Stimulated activated CD4-positive, alpha-beta T cell treated with anti-CD3 and anti-CD28 coated beads, Interleukin-15, amount 100 ng/mL, for 1 hour (primary cell): ENCODE data around the gene FHOD3.
"Not testable (repeated sequence)": the region's sequence is repeated elsewhere in the genome, so short reads cannot be mapped to it uniquely, and the experiment has no call there.

Source experiments
- DNase-seq, 2 donors: peaks; one replicate each; pipeline ENCODE4 v3.0.0-alpha.2; 2020; ENCODE audit warnings: low read depth in 1 of 2, low spot score in 1 of 2

Gene FHOD3

GRCh38 chr18:36762965-36763364 lies 465.5 kb downstream of the FHOD3 start:
- not testable (repeated sequence) for DNase-seq

GRCh38 chr18:36766836-36767235 lies 469.3 kb downstream of the FHOD3 start:
- DNase-seq, result no peak

- no peak for DNase-seq
Measured at GRCh38 chr18:36769172-36769571, 471.7 kb downstream of the FHOD3 start.

GRCh38 chr18:36769611-36770314 lies 472.2 kb downstream of the FHOD3 start:
- DNase-seq, result no peak

- no peak for DNase-seq
Measured at GRCh38 chr18:36770315-36770946, 472.9 kb downstream of the FHOD3 start.

GRCh38 chr18:36771245-36771644 lies 473.7 kb downstream of the FHOD3 start:
- DNase-seq, result no peak

GRCh38 chr18:36772241-36772723 lies 474.8 kb downstream of the FHOD3 start:
- no peak for DNase-seq

- no peak for DNase-seq
Measured at GRCh38 chr18:36775396-36775795, 477.9 kb downstream of the FHOD3 start.

- DNase-seq, result no peak
Measured at GRCh38 chr18:36776650-36777049, 479.1 kb downstream of the FHOD3 start.

GRCh38 chr18:36777566-36777965 lies 480.1 kb downstream of the FHOD3 start:
- DNase-seq, result no peak

GRCh38 chr18:36780748-36781147 lies 483.2 kb downstream of the FHOD3 start:
- DNase-seq, result no peak

GRCh38 chr18:36782710-36783109 lies 485.2 kb downstream of the FHOD3 start:
- DNase-seq, result no peak

- no peak for DNase-seq
Measured at GRCh38 chr18:36783792-36784191, 486.3 kb downstream of the FHOD3 start.

GRCh38 chr18:36786686-36787085 lies 489.2 kb downstream of the FHOD3 start:
- no peak for DNase-seq

GRCh38 chr18:36792634-36793283 lies 495.2 kb downstream of the FHOD3 start:
- DNase-seq, result no peak

GRCh38 chr18:36798738-36799473 lies 501.4 kb downstream of the FHOD3 start:
- no peak for DNase-seq

- DNase-seq, result no peak
Measured at GRCh38 chr18:36805105-36805504, 507.6 kb downstream of the FHOD3 start.

GRCh38 chr18:36808681-36809080 lies 511.2 kb downstream of the FHOD3 start:
- DNase-seq, result no peak

GRCh38 chr18:36809590-36810381 lies 512.3 kb downstream of the FHOD3 start:
- DNase-seq, result no peak

GRCh38 chr18:36811430-36811829 lies 513.9 kb downstream of the FHOD3 start:
- no peak for DNase-seq

GRCh38 chr18:36811955-36812354 lies 514.4 kb downstream of the FHOD3 start:
- no peak for DNase-seq
